GM19463 (cell line): ENCODE measurements around the gene HMCN2.

Experiments
- ATAC-seq: cut with Tn5 transposase; IDR thresholded peaks from one replicate; pipeline ENCODE4 v1.9.1; 2021; ENCODE audit warnings: mild to moderate bottlenecking, moderate library complexity; ENCODE audit not compliant: unreplicated experiment

HMCN2 gene

GRCh38 chr9:130288926-130289690 lies 23.5 kb downstream of the HMCN2 start:
- no peak for ATAC-seq

- ATAC-seq, result no peak
These were observed 24.2 kb downstream of the HMCN2 start for GRCh38 chr9:130289711-130290241.

- ATAC-seq, result no peak
These were observed 25.0 kb downstream of the HMCN2 start for GRCh38 chr9:130290291-130291181.

- ATAC-seq, result no peak
These were observed 25.9 kb downstream of the HMCN2 start for GRCh38 chr9:130291474-130291873.

GRCh38 chr9:130292106-130292505 lies 26.5 kb downstream of the HMCN2 start:
- ATAC-seq, result no peak

GRCh38 chr9:130294664-130295063 lies 29.1 kb downstream of the HMCN2 start:
- no peak for ATAC-seq

- no peak for ATAC-seq
These were observed 29.9 kb downstream of the HMCN2 start for GRCh38 chr9:130295431-130295830.

- ATAC-seq, result no peak
These were observed 30.6 kb downstream of the HMCN2 start for GRCh38 chr9:130295945-130296782.

GRCh38 chr9:130296783-130297055 lies 31.2 kb downstream of the HMCN2 start:
- ATAC-seq, result no peak

- ATAC-seq, result no peak
These were observed 31.8 kb downstream of the HMCN2 start for GRCh38 chr9:130297371-130297770.

GRCh38 chr9:130298662-130299279 lies 33.2 kb downstream of the HMCN2 start:
- ATAC-seq, result no peak

- no peak for ATAC-seq
These were observed 34.4 kb downstream of the HMCN2 start for GRCh38 chr9:130299785-130300615.

- ATAC-seq, result no peak
These were observed 35.2 kb downstream of the HMCN2 start for GRCh38 chr9:130300739-130301138.

GRCh38 chr9:130301483-130302286 lies 36.1 kb downstream of the HMCN2 start:
- ATAC-seq, result no peak

- ATAC-seq, result no peak
These were observed 37.4 kb downstream of the HMCN2 start for GRCh38 chr9:130302785-130303612.

- ATAC-seq, result no peak
These were observed 38.1 kb downstream of the HMCN2 start for GRCh38 chr9:130303613-130304055.

- no peak for ATAC-seq
These were observed 38.6 kb downstream of the HMCN2 start for GRCh38 chr9:130304116-130304515.

- no peak for ATAC-seq
These were observed 39.1 kb downstream of the HMCN2 start for GRCh38 chr9:130304643-130305042.
